Renal pelvis (tissue), 4 donors: Measurements from ENCODE around the gene REN. TPM values are rescaled to one million over a fixed set of nuclear protein-coding genes. Genes with fewer than 3 reads are reported as not detected.

Experiments used
- DNase-seq: peaks from one replicate; pipeline ENCODE4 v3.0.0-alpha.2; 2013
- polyA plus RNA-seq, 3 donors: library from polyadenylated mRNA; unstranded; fragments of 120-200 nt; gene quantifications; one replicate each; pipeline ENCODE4 v1.2.1, GENCODE V29; 2013; ENCODE audit not compliant: insufficient read length in 3 of 3

The REN gene
- polyA plus RNA-seq, 3 donors = 58.1 to 97.3 (median 71.9) TPM

DNA sequence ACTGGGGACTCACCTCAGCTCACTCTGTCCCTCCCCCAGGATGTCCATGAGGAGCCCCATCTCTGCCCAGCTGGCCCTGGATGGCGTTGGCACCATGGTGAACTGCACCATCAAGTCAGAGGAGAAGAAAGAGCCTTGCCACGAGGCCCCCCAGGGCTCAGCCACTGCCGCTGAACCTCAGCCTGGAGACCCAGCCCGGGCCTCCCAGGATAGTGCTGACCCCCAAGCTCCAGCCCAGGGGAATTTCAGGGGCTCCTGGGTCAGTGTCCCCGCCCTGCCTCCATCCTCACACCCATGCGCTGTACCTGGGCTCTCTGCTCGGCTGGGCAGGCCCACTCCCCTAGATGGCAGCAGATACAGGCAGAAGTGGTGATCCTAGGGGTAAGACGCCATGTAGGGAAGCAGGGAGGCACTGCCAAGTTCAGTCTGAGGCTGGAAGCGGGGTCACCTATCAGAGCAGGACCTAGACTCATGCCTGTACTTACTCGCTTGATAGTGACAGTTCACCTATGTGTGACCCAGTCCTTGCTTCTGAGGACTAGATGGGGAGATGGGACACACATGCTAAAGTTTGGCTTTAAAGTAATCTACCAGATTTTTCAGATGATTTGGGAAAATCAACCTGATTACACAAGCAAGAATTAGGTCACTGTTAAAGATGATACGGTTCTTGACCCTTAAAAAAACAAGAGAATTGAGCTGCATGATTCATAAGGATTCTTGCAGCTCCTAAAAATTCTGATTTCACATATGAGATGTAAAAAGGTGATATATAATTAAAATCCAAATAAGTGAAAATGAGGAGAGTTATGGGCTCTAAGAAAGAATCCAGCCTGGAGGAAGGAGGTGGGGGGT, 53.0 kb downstream of the REN start:
- no peak for DNase-seq

- no peak for DNase-seq
Measured at GRCh38 chr1:204110894-204111633, 55.1 kb downstream of the REN start.

DNA sequence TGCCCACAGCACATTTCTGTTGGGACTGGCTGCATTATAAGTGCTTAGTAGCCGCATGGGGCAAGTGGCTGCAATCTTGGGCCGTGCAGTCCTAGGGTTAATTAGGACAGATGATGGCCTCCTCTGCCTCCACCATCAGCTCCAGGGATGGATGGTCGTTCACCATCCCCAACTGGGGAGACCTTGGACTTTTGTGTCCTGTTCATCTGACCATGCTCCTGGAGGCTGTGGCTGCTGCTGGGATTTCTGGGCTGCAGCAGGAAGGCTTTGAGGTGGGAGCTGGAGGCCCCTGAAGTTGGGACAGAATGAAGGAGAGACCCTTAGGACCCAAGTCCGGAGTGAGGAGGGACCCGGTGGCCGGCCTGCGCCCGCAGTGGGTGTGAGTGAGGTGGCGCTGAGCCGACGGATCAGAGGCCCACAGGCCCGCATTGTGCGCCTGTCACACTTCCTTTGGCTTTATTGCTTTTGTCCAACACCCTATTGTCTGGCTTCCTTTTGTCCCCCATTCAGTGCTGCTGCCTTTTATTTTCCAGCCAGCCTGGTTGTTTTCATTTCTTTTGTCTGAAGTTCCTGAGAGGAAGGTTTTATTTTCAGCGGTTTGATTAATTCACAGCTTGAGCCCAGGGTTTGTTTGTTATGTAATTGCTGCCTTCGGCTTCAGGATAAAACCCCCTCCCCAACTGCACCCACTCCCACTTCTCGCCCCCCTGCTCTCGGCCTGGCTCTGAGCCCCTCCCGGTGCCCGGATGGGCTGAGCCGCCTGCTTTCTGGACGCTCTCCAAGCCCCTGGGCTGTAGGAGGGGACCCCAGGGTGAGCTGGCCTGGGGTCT, 57.6 kb downstream of the REN start:
- DNase-seq = no peak

GRCh38 chr1:204107892-204108291, 58.2 kb downstream of the REN start:
- DNase-seq = no peak

DNA sequence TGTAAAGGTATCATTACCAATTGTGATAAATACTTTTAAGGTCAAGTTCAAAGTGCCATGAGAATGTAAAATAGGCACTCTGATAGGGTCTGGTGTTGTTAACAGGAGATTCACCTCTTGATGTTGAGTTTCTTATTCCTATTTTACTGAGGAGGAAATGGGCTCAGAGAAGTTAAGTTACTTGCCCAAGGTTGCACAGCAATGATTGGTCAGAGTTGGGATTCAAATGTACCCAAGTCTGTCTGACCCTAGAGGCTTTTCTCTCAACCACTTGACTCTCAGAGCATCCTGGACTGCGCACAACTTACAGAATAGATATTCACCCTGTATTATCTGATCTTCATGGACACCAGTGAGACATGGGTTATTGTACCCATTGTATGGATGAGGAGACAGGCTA, 59.3 kb downstream of the REN start:
- no peak for DNase-seq

DNA sequence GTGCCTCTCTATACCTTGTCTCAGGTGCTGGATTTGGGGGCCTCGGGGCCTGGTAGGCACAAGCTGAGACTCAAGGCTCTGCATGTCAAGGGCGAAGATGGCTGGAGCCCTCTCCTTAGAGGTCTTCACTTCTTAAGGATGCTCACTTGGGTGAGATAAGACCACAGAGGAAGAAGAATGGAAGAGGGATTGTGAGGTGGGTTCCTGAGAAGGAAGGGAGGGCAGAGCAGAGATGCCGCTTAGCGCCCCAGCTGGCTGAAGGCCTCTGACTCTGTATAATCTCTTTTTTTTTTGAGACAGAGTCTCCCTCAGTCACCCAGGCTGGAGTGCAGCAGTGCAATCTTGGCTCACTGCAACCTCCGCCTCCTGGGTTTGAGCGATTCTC, 61.0 kb downstream of the REN start:
- no peak for DNase-seq

Other genes starting within 250 kb of the REN start
- 10 to 100 TPM; 56.7 to 60.2 (median 58.2) TPM for gene SOX13, start 93.2 kb downstream of the REN start, polyA plus RNA-seq
- gene ETNK2, start 14.3 kb downstream of the REN start, polyA plus RNA-seq = 10 to 100 TPM; 22.4 to 25.1 (median 24.6) TPM
- gene KISS1, start 30.2 kb upstream of the REN start, polyA plus RNA-seq = under 1 TPM in 2 of 3 donors, not detected in 1; 0.28 to 0.81 TPM
- 1 to 10 TPM; 3.0 to 4.1 (median 4.0) TPM for gene GOLT1A, start 47.7 kb upstream of the REN start, polyA plus RNA-seq
- gene PLEKHA6, start 193.6 kb upstream of the REN start, polyA plus RNA-seq = 10 to 100 TPM; 50.3 to 61.9 (median 55.8) TPM
- gene PPP1R15B, start 245.5 kb upstream of the REN start, polyA plus RNA-seq = 10 to 100 TPM; 33.8 to 40.9 (median 38.6) TPM